Adipocyte (in vitro differentiated cells): ENCODE data around the gene SH3BP1.
A peak's percentile ranks its signal among the peaks of the same experiment; 100 is the strongest.

Experiments used
- DNase-seq: peaks from one replicate; pipeline ENCODE4 v3.0.0-alpha.2; 2015; ENCODE audit warnings: low read depth
- H3K27me3 ChIP-seq: replicated peaks from 2 replicates; pipeline ENCODE4 v1.7.0; 2013; ENCODE audit warnings: mild to moderate bottlenecking, low read length, moderate library complexity; ENCODE audit not compliant: control insufficient read depth, insufficient read depth
- H3K36me3 ChIP-seq: 2 replicates; pipeline ENCODE4 v1.7.0; 2013; ENCODE audit warnings: low read length, mild to moderate bottlenecking, moderate library complexity; ENCODE audit not compliant: control insufficient read depth, insufficient read depth, severe bottlenecking
- H3K4me1 ChIP-seq: 2 replicates; pipeline ENCODE4 v1.7.0; 2013; ENCODE audit warnings: mild to moderate bottlenecking, low read length, moderate library complexity; ENCODE audit not compliant: control insufficient read depth, insufficient read depth
- H3K4me3 ChIP-seq: 2 replicates; pipeline ENCODE4 v1.7.0; 2013; ENCODE audit warnings: mild to moderate bottlenecking, low read length, moderate library complexity
- H3K9ac ChIP-seq: 2 replicates; pipeline ENCODE4 v1.7.0; 2013; ENCODE audit warnings: mild to moderate bottlenecking, low read length, moderate library complexity
- H3K9me3 ChIP-seq: 2 replicates; pipeline ENCODE4 v1.7.0; 2013; ENCODE audit warnings: mild to moderate bottlenecking, low read length, moderate library complexity; ENCODE audit not compliant: control insufficient read depth

SH3BP1 gene

DNA sequence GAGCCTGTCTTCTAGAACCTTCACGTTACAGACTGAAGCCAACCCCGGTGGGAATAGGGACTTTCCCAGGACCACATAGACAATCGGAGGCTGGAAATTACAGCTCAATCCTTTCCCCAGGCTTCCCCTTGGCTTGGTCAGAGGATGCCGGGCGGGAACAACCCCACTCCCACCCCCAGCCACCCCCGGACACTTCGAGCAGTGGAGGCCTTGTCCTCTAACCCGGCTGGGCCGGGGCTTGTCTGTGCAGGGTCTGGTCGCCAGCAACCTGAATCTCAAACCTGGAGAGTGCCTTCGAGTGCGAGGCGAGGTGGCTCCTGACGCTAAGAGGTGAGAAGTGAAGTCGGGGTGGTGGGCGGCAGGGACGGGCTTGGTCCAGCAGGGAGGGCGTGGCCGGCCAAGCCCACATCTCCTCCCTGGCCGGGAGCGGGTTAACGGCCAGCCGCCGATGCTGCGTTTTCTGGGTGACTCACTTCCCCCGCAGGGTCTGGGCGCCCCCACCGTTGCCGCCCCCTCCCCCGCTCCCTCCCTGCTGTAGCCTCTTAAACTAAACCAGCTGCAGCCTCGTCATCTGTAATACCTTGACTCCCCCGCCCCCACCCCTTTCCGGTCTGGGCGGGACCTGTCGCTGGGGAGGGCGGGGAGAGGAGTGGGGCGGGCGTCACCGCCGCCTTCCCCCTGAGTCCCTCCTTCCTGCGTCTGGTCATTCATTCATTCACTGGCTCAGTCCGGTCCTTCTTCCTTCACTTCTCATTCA lies 37.4 kb downstream of the SH3BP1 start:
- DNase-seq: peak; percentile 99
- Histone ChIP-seq H3K36me3 (peaks cover 24% of the 10 kb centered on the region), H3K4me3 (peak overlapping the region; percentile 95), H3K4me1 (peaks cover 28% of the 10 kb centered on the region), H3K9ac (peak overlapping the region; percentile 98), H3K27me3 (no peaks in the 10 kb centered on the region), H3K9me3 (no peaks in the 10 kb centered on the region)

DNA sequence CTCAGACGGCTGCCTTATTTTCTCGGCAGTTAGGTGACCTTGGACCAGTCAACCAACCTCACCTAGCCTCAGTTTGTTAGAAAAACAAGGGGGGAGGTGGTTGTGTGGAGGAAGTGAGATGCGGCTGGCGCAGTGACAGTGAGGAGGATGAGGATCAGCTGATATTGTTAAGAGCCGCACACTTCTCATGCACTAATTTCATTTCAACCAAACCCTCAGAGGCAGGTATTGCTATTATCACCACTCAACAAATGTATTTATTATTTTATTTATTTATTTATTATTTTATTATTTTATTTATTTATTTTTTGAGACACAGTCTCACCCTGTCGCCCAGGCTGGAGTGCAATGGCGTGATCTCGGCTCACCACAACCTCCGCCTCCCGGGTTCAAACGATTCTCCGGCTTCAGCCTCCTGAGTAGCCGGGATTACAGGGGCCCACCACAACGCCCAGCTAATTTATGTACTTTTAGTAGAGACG lies 38.1 kb downstream of the SH3BP1 start:
- no peak for DNase-seq
- Histone ChIP-seq H3K9me3 (no peaks in the 10 kb centered on the region), H3K27me3 (no peaks in the 10 kb centered on the region), H3K4me1 (peaks cover 28% of the 10 kb centered on the region), H3K4me3 (peak overlapping the region; percentile 95), H3K36me3 (peaks cover 24% of the 10 kb centered on the region), H3K9ac (peak overlapping the region; percentile 98)

DNA sequence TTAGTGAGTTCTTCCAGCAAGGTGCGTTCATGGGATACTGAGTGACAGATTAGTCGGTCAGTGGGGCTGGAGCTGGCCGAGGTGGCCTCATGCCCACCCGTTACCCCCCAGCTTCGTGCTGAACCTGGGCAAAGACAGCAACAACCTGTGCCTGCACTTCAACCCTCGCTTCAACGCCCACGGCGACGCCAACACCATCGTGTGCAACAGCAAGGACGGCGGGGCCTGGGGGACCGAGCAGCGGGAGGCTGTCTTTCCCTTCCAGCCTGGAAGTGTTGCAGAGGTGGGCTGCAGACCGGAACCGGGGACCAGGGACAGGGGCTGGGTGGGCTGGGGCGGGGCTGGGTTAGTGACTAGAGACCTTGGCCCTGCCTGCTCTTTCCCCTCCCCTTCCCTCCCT lies 38.9 kb downstream of the SH3BP1 start:
- Histone ChIP-seq H3K4me3 (peak overlapping the region; percentile 95), H3K27me3 (no peaks in the 10 kb centered on the region), H3K9me3 (no peaks in the 10 kb centered on the region), H3K4me1 (peaks cover 28% of the 10 kb centered on the region), H3K9ac (peak overlapping the region; percentile 98), H3K36me3 (peaks cover 24% of the 10 kb centered on the region)
- DNase-seq: peak; percentile 3

DNA sequence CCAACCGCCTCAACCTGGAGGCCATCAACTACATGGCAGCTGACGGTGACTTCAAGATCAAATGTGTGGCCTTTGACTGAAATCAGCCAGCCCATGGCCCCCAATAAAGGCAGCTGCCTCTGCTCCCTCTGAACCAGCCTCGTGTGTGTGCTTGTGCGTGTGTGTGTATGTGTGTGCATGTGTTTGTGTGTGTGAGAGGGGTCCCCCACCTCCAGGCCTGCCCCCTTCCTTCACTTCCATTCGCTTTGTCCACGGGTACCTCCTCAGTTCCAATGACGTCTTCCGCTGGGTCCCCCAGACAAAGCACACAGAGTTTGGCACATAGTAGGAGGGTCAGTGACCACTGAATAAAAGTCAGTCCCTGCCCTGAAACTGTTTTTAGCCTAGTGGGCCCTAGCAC lies 40.2 kb downstream of the SH3BP1 start:
- H3K4me1 ChIP-seq: peaks cover 22% of the 10 kb centered on the region
- DNase-seq: no peak
- peaks cover 24% of the 10 kb centered on the region for H3K36me3 ChIP-seq
- H3K9ac ChIP-seq: peak overlapping the region; percentile 8
- H3K9me3 ChIP-seq: no peaks in the 10 kb centered on the region
- no peaks in the 10 kb centered on the region for H3K27me3 ChIP-seq
- no peak overlapping the region for H3K4me3 ChIP-seq

DNA sequence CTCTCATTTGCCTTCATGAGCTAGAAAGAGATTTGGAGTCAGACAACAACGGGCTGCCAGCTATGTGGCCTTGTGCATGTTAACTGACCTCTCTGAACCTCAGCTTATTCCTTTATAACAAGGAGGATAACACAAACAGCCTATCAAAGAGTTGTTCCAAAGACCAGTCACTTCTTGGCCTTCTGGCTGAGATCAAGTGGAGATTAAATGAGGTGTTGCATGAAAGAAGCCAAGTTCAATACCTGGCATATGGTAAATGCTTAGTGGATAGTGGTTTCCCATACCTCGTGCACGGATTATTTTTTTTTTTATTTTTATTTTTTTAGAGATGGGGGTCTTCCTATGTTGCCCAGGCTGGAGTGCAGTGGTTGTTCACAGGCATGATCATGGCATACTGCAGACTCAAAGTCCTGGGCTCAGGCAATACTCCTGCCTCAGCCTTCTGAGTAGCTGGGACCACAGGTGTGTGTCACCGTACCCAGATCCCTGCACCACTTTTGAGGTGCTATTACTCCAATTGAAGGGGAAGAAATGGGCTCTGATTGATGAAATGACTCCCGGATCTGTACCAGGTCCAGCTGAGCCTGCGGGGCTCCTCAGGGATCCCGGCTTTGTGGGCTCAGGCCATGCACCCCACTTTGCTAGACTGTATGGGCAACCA lies 40.9 kb downstream of the SH3BP1 start:
- Histone ChIP-seq H3K4me1 (peaks cover 22% of the 10 kb centered on the region), H3K9me3 (no peaks in the 10 kb centered on the region)
- no peak for DNase-seq

DNA sequence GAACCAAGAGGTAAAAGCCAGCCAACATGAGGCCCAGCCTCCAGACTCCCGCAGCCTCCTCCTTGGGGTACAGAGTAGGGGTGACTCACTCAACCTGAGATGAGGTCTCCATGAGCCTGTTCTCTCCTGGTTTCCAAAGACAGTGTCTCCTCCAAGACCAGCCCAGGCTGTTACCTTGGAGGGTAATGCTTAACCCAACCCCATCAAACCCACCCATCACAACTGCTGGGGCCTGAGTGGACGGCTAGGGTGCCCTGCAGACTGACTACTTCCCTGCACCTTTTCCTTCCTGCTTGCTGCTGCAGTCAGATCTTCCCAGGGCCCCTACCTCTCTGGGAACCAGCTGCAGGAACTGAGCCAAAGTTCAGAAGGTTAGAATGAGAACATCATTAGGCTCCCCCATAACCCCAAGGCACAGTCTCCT lies 41.5 kb downstream of the SH3BP1 start:
- Histone ChIP-seq H3K27me3 (no peaks in the 10 kb centered on the region), H3K36me3 (peaks cover 24% of the 10 kb centered on the region), H3K4me1 (peaks cover 28% of the 10 kb centered on the region), H3K9me3 (no peaks in the 10 kb centered on the region), H3K9ac (no peak overlapping the region), H3K4me3 (no peak overlapping the region)
- no peak for DNase-seq

More for the DNA sequence above, 40.9 kb downstream of the SH3BP1 start:
- H3K4me3 ChIP-seq: no peak overlapping the region
- H3K9ac ChIP-seq: no peak overlapping the region
- H3K27me3 ChIP-seq: no peaks in the 10 kb centered on the region
- peaks cover 24% of the 10 kb centered on the region for H3K36me3 ChIP-seq

DNA sequence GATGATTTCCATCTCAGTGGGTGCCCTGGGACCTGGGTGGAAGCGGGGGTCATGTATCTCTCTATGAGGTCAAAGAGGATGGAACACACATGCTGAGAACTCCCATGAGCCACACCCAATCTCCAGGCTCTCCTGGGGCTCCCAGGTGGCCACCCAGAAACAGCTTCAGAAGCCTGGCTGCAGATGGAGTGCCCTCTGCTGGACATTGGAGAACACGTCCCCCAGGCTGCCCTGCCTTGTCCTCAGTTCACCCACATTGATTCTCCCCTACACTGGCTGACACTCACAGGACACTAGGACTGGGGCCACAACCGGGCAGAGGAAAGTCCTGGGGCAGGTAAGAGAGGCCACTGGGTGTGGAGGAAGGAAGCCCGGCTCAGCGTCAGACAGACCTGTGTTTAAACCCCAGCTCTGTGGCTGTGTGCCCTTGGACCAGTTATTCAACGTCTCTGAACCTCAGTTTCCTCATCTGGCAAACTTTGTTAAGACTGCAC lies 42.1 kb downstream of the SH3BP1 start:
- Histone ChIP-seq H3K9me3 (no peaks in the 10 kb centered on the region), H3K4me3 (no peak overlapping the region), H3K27me3 (no peaks in the 10 kb centered on the region), H3K9ac (peak overlapping the region; percentile 49), H3K4me1 (peaks cover 29% of the 10 kb centered on the region), H3K36me3 (peaks cover 24% of the 10 kb centered on the region)
- DNase-seq: peak; percentile 90

DNA sequence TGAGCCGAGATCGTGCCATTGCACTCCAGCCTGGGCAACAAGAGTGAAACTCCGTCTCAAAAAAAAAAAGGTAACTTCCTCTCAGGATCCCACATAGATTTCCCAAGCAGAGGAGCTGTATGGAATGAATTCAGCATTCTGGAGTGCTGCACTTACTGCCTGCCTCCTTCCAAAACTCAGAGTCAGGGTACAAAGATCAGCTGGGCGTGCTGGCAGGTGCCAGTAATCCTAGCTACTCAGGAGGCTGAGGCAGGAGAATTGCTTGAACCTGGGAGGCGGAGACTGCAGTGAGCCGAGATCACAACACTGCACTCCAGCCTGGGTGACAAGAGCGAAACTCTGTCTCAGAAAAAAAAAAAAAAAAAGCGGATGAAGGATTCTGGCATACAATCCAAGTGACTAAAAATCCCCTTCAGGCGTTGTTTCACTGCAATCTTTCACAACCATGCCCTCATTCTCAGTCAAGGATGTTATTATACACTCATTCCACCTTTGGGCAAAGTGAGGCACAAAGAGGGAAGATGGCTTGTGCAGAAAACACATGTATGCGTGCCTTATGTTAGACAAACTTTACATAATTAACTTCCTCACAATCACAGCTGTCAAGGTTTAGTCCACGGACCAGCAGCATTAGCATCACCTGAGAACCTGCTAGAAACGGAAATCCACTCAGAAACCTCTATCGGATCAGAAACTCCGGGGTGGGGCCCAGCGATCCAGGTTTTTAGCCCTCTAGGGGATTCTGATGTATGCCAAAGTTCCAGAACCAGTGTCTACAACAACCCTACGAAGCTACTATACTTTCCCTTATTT lies 45.5 kb downstream of the SH3BP1 start:
- Histone ChIP-seq H3K27me3 (no peaks in the 10 kb centered on the region), H3K4me1 (peaks cover 20% of the 10 kb centered on the region), H3K9me3 (no peaks in the 10 kb centered on the region), H3K9ac (no peak overlapping the region), H3K36me3 (peaks cover 15% of the 10 kb centered on the region), H3K4me3 (no peak overlapping the region)
- DNase-seq: no peak

DNA sequence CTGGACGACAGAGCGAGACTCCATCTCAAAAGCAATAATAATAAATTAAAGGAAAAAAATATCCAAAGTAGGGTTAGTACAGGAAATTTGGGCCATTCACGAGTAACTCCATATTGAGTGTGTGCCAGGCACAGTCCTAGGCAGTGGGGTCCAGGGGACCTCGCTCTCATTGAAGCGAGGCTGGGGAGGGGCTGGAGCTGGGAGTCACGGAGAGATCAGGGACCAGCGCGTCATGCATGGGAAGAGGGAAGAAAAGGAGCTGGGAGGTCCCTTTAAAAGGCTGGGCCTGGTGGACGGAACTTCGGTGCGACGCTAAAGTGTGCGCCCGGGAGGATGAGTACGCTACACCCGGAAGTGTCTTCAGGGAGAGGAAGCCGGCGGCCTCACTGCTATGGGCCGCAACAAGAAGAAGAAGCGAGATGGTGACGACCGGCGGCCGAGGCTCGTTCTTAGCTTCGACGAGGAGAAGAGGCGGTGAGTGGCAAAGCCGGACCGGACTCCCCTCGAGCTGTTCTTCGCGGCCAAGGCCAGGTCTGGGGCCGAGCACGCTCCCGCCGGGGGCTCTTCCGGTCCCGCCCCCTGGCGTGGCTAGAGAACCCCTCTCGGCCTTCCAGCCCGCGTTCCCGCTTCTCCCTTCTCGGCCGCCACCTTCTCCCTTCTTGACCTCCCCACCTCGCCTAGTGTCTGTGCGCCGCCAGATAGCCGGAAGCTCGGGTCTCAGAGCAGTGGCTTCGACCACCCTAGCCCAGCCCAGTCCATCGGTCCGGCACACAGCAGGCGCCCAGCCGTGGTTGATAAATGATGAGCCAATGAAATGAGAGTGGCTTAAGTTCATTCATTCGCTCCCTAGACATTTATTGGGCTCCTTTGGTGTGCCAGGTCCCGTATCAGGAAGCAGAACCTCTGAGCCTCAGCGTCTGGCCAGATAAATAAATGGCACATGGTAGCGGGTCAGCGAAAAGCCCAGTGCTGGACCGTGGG lies 46.8 kb downstream of the SH3BP1 start, which contains the start of gene NOL12:
TSS of gene NOL12 (plus strand) at position 342 of the 981 bp plus-strand sequence. CDS start at position 392, 50 bp downstream.
- Histone ChIP-seq H3K9ac (peak within 1 kb of the TSS; percentile 95), H3K9me3 (no peaks in the 10 kb centered on the region), H3K27me3 (no peaks in the 10 kb centered on the region), H3K4me1 (peaks cover 16% of the 10 kb centered on the region), H3K4me3 (peak within 1 kb of the TSS; percentile 88), H3K36me3 (peaks cover 23% of the 10 kb centered on the region)
- peak; percentile 93 for DNase-seq

DNA sequence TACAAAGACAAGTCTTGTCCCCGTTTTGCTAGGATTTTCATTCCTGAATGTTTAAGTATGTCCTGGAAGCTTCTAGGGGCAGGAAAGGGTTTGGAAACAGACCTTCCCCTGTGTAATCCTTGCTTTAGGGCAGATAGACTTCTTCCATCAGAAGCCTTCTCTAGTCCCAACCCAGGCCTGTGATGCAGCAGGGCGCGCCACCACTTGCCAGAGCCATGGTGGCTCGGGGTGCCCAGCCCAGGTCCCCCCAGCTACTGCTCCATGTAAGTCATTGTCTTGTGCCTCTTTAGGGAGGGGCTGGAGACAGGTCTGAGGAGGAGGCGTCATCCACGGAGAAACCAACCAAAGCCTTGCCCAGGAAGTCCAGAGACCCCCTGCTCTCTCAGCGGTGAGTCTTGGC lies 50.9 kb downstream of the SH3BP1 start:
- DNase-seq: no peak
- no peaks in the 10 kb centered on the region for H3K27me3 ChIP-seq
- H3K9me3 ChIP-seq: no peaks in the 10 kb centered on the region
- H3K9ac ChIP-seq: no peak overlapping the region
- H3K4me1 ChIP-seq: peaks cover 11% of the 10 kb centered on the region
- H3K36me3 ChIP-seq: peaks cover 43% of the 10 kb centered on the region
- H3K4me3 ChIP-seq: no peak overlapping the region
